Hematopoietic multipotent progenitor cell treated with erythropoietin and hydrocortisone succinate and interleukin-3 and kit ligand, for 15 days (in vitro differentiated cells): ENCODE measurements around the gene EEF1AKMT3.

Experiments used
- DNase-seq: peaks from one replicate; pipeline ENCODE4 v3.0.0-alpha.2; 2015; ENCODE audit warnings: low spot score

EEF1AKMT3 gene

GRCh38 chr12:57751432-57751787 lies 21.0 kb upstream of the EEF1AKMT3 start:
- DNase-seq: no peak

DNA sequence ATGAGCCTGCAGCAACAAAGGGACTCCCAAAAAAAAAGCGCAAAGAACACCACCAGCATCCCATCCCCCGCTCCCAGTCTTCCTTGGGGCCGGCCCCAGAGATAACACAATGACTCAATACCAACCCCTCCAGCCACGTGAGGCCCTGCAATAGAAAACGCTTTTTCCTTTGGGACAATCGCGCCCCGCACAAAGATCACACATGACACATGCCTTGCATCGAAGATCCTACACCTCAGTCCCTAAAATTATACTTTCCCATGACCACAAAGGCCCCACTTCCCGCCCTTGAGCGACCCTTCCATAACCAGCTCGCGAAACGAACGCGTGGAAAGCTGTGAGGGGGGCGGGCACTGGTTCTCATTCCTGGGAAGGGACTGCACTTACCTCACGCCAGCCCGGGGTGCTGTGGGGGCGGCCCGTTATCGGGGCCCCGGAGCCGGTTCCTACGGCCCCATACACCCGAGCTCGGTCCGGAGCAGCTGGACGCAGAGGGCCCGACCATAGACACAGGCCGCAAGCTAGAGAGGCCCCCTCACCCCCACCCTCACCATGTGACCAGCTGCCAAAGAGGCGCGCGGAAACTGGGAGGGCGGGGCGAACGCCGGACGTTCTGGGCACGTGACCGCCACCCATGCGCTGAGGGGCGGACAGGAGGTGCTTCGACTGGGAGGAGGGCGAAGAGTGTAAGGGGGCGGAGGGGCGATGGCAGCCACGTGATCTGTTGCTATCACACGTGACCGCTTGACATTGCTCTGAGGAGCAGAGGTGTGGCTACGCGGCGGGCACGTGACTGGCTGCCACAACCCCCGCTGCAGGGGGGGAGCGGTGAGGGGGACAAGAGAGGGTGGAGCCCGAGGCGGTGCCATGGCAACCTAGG lies 20.4 kb upstream of the EEF1AKMT3 start, which contains the start of gene CDK4:
Gene CDK4, minus strand, starts transcription at position 523 of the 880 bp plus-strand sequence. CDS start 593 bp downstream, outside the sequence.
- peak; percentile 99 for DNase-seq

DNA sequence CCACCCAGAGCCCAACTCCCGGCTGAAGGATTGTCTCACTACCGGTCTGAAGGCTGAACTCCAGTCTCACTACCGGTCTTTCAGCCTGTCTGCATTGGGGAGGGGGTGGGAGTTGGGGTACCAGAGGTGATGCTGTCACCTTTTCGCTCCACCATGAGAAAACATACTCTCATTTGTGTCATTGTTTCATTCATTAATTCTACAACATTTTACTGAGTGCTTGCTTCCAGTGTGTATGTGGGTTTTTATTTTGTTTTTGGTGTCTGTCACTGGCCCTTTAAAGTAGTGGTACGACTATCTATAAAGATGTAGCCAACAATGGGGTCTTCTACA lies 19.8 kb upstream of the EEF1AKMT3 start:
- no peak for DNase-seq

- DNase-seq: peak; percentile 41
Observed at GRCh38 chr12:57753756-57754337, 18.6 kb upstream of the EEF1AKMT3 start.

DNA sequence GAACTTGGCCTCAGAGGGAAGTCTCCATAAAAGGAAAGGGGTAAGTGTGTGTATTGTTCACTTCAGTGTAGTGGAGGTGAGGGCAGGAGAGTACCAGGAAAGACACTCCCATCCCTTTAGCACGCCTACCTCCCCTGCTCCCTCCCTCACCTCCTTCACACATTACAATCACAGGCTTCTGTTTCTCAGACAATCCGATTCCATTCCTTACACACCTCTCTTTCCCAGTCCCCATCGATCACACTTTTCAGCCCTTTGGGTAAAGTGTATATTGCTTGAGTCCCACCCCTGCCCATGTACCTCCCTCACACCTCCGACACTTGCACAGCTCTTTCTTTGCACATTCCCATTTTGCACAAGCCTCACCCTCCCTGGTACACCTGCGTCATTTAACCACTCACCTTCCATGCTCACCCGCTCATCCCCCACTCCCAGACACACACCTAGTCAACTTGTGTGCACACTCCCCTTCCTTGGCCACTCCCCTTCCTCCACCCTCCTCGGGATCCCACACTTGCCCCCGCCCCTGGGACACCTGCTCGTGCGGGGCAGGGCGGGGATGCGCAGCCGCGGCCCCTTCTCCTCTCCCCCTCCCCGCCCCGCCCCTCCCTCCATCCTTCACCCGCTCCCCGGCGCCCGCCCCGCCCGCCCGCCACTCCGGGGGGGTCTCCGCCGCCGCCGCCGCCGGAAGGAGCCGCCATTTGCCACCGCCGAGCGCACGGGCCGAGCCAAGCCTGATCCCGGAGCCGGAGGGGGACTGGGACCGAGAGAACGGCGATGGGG lies 17.8 kb upstream of the EEF1AKMT3 start, which contains the start of gene MARCHF9:
Gene MARCHF9, plus strand, starts transcription at position 693 of the 783 bp plus-strand sequence. CDS start 426 bp downstream, outside the sequence.
- peak; percentile 52 for DNase-seq

DNA sequence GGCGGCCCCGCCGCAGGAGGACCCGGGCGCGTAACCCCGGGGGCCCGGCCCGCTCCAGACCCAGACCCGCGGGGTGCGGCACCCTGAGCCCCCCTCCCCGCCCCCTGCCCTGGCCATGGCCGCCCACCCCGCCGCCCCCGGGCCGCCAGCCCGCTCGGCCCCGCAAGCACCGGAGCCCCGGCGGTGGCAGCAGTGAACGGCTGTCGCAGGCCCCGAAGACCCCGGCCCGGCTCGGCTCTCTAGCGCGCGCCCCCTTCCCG lies 17.3 kb upstream of the EEF1AKMT3 start:
- DNase-seq: no peak

- DNase-seq: no peak
Observed at GRCh38 chr12:57755454-57756372, 16.7 kb upstream of the EEF1AKMT3 start.

GRCh38 chr12:57756406-57757341 lies 15.7 kb upstream of the EEF1AKMT3 start:
- DNase-seq: peak; percentile 72

- no peak for DNase-seq
Observed at GRCh38 chr12:57757771-57758170, 14.6 kb upstream of the EEF1AKMT3 start.

DNA sequence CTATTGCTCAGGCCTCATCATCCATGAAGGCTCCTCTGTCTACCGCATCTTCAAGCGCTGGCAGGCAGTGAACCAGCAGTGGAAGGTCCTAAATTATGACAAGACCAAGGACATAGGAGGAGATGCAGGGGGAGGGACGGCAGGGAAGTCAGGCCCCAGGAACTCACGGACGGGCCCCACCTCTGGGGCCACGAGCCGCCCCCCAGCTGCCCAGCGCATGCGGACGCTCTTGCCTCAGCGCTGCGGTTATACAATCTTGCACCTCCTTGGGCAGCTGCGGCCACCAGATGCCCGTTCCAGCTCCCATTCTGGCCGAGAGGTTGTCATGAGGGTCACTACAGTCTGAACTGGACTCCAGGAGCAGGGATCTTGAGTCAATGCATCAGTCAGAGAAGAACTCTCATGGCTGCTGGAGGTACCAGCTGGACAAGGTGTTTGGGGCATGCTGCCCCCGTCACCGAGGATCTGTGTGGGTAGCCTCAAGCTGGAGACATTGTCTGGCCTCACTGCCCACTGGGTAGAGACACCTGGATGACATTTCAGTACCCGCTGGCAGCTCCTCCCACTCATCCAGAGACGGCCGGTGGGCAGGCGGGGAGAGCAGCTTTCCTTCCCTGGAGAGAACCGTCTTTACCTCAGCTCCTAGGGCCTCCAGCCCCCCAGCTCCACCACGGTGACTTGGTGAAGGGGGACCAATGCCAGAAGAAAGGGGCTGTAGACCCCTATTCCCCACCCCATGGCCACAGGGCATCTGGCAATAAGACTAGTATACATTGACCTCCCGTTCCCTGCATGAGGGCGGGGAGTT lies 13.7 kb upstream of the EEF1AKMT3 start:
- DNase-seq: no peak

DNA sequence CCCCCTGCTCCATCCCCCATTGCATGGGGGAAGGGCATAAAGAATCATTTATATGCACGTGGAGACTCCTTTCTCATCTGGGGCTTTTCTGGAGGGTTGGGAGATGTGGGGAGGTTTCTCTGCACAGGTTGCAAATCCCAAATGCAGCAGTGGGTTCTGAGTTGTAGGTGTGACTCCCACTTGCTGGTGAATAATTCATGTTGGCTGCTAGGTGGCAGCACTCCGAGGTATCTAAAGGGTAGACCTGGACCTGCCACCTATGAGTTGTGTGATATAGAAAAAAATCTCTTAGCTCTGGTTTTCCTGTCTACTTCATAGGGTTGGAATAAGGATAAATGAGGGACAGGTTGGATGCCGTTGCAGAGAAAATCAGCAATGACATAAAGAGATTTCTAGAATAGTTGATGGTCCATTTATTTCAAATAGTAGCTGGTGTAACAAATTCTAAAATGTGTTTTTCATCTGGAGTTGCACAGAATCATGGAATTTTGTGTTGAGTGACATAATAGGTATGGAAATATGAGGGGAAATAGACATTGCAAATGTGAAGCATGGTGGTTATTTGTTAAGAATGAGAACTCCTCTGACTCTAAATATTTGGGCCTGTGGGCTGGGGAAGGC lies 12.9 kb upstream of the EEF1AKMT3 start:
- DNase-seq: peak; percentile 35

DNA sequence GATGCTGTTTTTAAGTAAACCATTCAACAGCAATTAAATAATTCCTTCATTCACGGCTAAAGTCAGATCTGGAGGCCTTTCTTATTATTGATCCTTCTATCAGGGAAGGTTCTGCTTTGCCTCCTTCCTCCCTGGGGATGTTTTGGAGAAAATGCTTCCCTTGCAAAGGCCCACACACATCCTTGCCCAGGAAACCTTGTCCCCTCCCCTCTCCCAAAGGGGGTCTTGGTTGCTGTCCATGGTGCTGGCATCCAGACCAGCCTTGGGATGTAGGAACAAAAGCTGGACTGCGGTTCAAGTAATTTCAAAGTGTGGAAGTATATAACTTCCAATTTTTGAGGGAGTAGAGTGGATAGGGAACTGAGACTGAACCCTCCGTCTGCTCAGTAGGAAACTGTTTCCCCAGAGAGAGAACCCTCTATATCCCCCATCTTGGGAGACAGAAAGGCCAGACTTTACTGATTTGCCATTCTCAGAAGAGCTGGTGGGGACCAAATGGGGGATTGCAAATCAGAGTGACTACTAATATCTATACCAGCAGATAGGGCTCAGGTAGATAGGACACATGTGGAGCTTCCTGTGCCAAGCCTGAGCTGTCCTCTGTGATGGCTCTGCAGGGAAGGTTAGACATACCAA lies 11.9 kb upstream of the EEF1AKMT3 start:
- no peak for DNase-seq

GRCh38 chr12:57761391-57761998 lies 10.9 kb upstream of the EEF1AKMT3 start:
- DNase-seq: no peak

DNA sequence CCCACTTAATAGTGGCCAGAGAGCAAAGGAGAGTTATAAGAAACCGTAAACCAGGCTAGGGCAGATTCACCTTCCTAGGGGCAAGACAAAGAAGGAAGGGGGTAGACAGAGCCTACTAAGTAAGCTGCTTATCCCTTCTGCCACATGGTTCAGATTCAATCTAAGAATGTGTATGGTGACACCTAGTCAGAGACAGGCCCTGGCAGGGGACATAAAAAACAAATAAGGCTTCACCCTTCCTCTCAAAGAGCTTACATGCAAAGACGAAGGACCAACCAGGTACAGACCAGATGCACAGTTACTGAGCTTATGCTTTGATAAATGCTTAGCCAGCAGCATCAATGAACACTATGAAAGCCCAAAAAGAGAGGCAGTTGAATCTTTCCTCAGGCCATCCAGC lies 10.0 kb upstream of the EEF1AKMT3 start:
- no peak for DNase-seq

- DNase-seq: no peak
Observed at GRCh38 chr12:57763881-57764661, 8.3 kb upstream of the EEF1AKMT3 start.

DNA sequence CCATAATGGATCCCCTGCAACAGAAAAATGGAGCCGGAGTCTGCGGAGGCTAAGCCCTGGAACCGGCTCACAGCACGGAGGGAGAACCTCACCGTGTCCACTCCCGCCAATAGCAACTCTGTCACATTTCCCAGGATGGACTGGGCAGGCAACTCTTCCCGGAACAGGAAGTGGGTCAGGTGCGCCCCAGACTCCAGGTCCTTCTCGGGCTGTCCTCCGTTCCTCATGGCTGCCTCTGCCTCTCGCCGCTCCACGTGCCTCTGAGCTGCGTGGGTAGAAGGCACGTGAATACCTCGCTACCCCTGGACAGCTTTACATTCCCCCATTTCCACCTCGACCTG lies 7.8 kb upstream of the EEF1AKMT3 start:
- DNase-seq: no peak

GRCh38 chr12:57765003-57765697 lies 7.3 kb upstream of the EEF1AKMT3 start:
- no peak for DNase-seq
